GM23338 (cell line): ENCODE measurements around the gene STKLD1. TPM values are rescaled to one million over a fixed set of nuclear protein-coding genes. Genes with fewer than 3 reads are reported as not detected.

Experiments
- ATAC-seq: fragments of 200-7000 bp; cut with Tn5 transposase; 3 replicates; pipeline ENCODE4 v1.9.1; 2020
- DNase-seq: peaks from one replicate; pipeline ENCODE4 v3.0.0-alpha.2; 2015; ENCODE audit warnings: low spot score
- H2AFZ ChIP-seq: fragments of 200-600 bp; sonication (generic); 2 replicates; pipeline ENCODE4 v1.8.0; 2016; ENCODE audit warnings: antibody characterized with exemption, mild to moderate bottlenecking, moderate library complexity
- H3F3A ChIP-seq: fragments of 200-600 bp; sonication (generic); replicated peaks from 2 replicates; pipeline ENCODE4 v1.8.0; 2017; ENCODE audit warnings: antibody characterized with exemption, mixed run types, low read depth
- H3K27ac ChIP-seq: fragments of 200-600 bp; sonication (generic); 2 replicates; pipeline ENCODE4 v1.6.1; 2016; ENCODE audit warnings: low read depth
- H3K27me3 ChIP-seq: fragments of 200-600 bp; sonication (generic); 2 replicates; pipeline ENCODE4 v1.8.0; 2016; ENCODE audit warnings: mild to moderate bottlenecking, mixed run types, moderate library complexity; ENCODE audit not compliant: insufficient read depth
- H3K36me3 ChIP-seq: fragments of 200-600 bp; sonication (generic); 2 replicates; pipeline ENCODE4 v1.8.0; 2016; ENCODE audit warnings: mild to moderate bottlenecking; ENCODE audit not compliant: insufficient read depth
- H3K4me1 ChIP-seq: fragments of 200-600 bp; sonication (generic); 2 replicates; pipeline ENCODE4 v1.8.0; 2016; ENCODE audit warnings: mild to moderate bottlenecking, moderate library complexity; ENCODE audit not compliant: insufficient read depth
- H3K4me2 ChIP-seq: fragments of 200-600 bp; sonication (generic); 2 replicates; pipeline ENCODE4 v1.7.1; 2017; ENCODE audit warnings: mixed run types
- H3K4me3 ChIP-seq: fragments of 200-600 bp; sonication (generic); 2 replicates; pipeline ENCODE4 v1.6.1; 2016; ENCODE audit warnings: mixed run types
- H3K79me2 ChIP-seq: fragments of 200-600 bp; sonication (generic); replicated peaks from 2 replicates; pipeline ENCODE4 v1.8.0; 2017; ENCODE audit warnings: mild to moderate bottlenecking; ENCODE audit not compliant: insufficient read depth
- H3K9me2 ChIP-seq: fragments of 200-600 bp; sonication (generic); 2 replicates; pipeline ENCODE4 v1.8.0; 2017; ENCODE audit not compliant: insufficient read depth
- H4K20me1 ChIP-seq: fragments of 200-600 bp; sonication (generic); replicated peaks from 2 replicates; pipeline ENCODE4 v1.8.0; 2017; ENCODE audit warnings: mild to moderate bottlenecking; ENCODE audit not compliant: insufficient read depth
- H3K27ac Mint-ChIP-seq: 2 replicates; pipeline ENCODE4 v1.8.0; 2020; ENCODE audit warnings: inconsistent platforms, mild to moderate bottlenecking, moderate library complexity, mixed read lengths
- H3K27me3 Mint-ChIP-seq: 3 replicates; pipeline ENCODE4 v1.8.0; 2022; ENCODE audit warnings: low read depth, mild to moderate bottlenecking, moderate library complexity, mixed read lengths, inconsistent platforms; ENCODE audit not compliant: insufficient read depth, poor library complexity
- H3K36me3 Mint-ChIP-seq: 3 replicates; pipeline ENCODE4 v1.8.0; 2021; ENCODE audit warnings: low read depth, mild to moderate bottlenecking, inconsistent platforms, moderate library complexity, mixed read lengths
- H3K4me1 Mint-ChIP-seq: 3 replicates; pipeline ENCODE4 v1.8.0; 2020; ENCODE audit warnings: mild to moderate bottlenecking, inconsistent platforms, mixed read lengths
- H3K4me3 Mint-ChIP-seq: 3 replicates; pipeline ENCODE4 v1.8.0; 2021; ENCODE audit warnings: moderate library complexity, mild to moderate bottlenecking, inconsistent platforms, mixed read lengths
- H3K9me3 Mint-ChIP-seq: 3 replicates; pipeline ENCODE4 v1.8.0; 2020; ENCODE audit warnings: moderate library complexity, mild to moderate bottlenecking, inconsistent platforms, mixed read lengths
- CREB1 ChIP-seq: fragments of 250-450 bp; sonication (Bioruptor Pico); IDR thresholded peaks from 2 replicates; pipeline ENCODE4 v1.5.0; 2020; ENCODE audit warnings: low read depth, mild to moderate bottlenecking, moderate library complexity
- EZH2 ChIP-seq: fragments of 200-600 bp; sonication (generic); IDR thresholded peaks from one replicate; pipeline ENCODE4 v1.8.0; 2017; ENCODE audit warnings: antibody characterized with exemption, mild to moderate bottlenecking, low read depth; ENCODE audit not compliant: unreplicated experiment
- EZH2phosphoT487 ChIP-seq: fragments of 200-600 bp; sonication (generic); IDR thresholded peaks from one replicate; pipeline ENCODE4 v1.8.1; 2018; ENCODE audit warnings: antibody characterized with exemption; ENCODE audit not compliant: unreplicated experiment
- NANOG ChIP-seq: IDR thresholded peaks from 2 replicates; pipeline ENCODE4 v1.6.1; 2016; ENCODE audit warnings: antibody characterized with exemption, borderline replicate concordance
- POLR2AphosphoS5 ChIP-seq: IDR thresholded peaks from 2 replicates; pipeline ENCODE4 v1.6.1; 2016; ENCODE audit warnings: antibody characterized with exemption, low read depth
- STAT1 ChIP-seq: IDR thresholded peaks from one replicate; pipeline ENCODE4 v1.6.1; 2016; ENCODE audit warnings: antibody characterized with exemption; ENCODE audit not compliant: unreplicated experiment
- ZNF331 ChIP-seq: fragments of 250-450 bp; sonication (Bioruptor Pico); IDR thresholded peaks from 2 replicates; pipeline ENCODE4 v1.5.0; 2020; ENCODE audit warnings: low read depth, mild to moderate bottlenecking, moderate library complexity
- polyA plus RNA-seq: library from polyadenylated mRNA; unstranded; fragments of >200 nt; fragmentation: Nextera tagmentation; extraction: Ambion mirVana; gene quantifications from 2 replicates; pipeline ENCODE4 v1.2.1, GENCODE V29; 2016
- total RNA-seq: library from RNA; depleted of rRNA; stranded (reverse); fragments of >200 nt; shearing (Covaris generic); gene quantifications from 2 replicates; pipeline ENCODE4 v1.2.3, GENCODE V29; 2014
- TF ChIP-seq, protein P1 (sequence below), 2 experiments: fragments of 200-600 bp in 1 of 2; sonication (generic) in 1 of 2; conservative IDR thresholded peaks; 2 replicates each; pipeline versions ENCODE4 v1.5.1 to v1.6.1; 2016 to 2017; ENCODE audit warnings: antibody characterized with exemption in 2 of 2, low read depth in 2 of 2, mild to moderate bottlenecking in 2 of 2, moderate library complexity in 1 of 2
- TF ChIP-seq, protein P2 (sequence below): fragments of 250-450 bp; sonication (Bioruptor Pico); IDR thresholded peaks from 2 replicates; pipeline ENCODE4 v1.5.0; 2020; ENCODE audit warnings: mild to moderate bottlenecking, moderate library complexity

The STKLD1 gene
- total and polyA plus RNA-seq, 2 experiments from 2014 or later: 0.57 TPM; not detected in 1

DNA sequence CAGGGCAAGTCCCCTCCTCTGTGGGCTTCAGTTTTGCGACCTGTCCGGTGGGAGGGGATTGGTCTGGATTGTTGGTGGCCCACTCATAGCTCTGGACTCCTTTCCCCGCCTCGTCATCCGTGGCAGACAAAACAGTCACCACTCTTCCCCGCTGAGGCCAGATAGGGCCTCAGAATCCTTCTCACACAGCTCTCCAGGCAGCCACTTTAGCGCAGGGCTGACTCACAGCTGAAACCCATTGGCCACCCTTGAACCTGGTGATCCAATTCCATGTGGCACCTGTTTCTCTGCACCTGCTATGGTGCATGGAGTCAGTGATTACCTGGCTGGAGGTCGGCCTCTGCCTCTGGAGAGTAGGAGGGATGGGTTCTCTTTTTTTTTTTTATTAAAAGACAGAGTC, 67.8 kb downstream of the STKLD1 start:
- Histone ChIP-seq H3K4me2 (no peak overlapping the region), H4K20me1 (no peaks in the 10 kb centered on the region), H2AFZ (no peak overlapping the region), H3K79me2 (no peaks in the 10 kb centered on the region), H3K36me3 (no peaks in the 10 kb centered on the region), H3K27ac (no peak overlapping the region), H3F3A (no peaks in the 10 kb centered on the region), H3K4me3 (no peak overlapping the region), H3K4me1 (no peaks in the 10 kb centered on the region), H3K27me3 (no peaks in the 10 kb centered on the region), H3K9me2 (no peaks in the 10 kb centered on the region)
- no peak overlapping the region for H3K4me3 Mint-ChIP-seq
- no peak for DNase-seq
- no peaks in the 10 kb centered on the region; the same call in 2 of the 3 replicates for H3K36me3 Mint-ChIP-seq
- ATAC-seq: no peak
- peaks cover 2% of the 10 kb centered on the region for H3K27me3 Mint-ChIP-seq
- H3K27ac Mint-ChIP-seq: no peak overlapping the region
- H3K4me1 Mint-ChIP-seq: no peaks in the 10 kb centered on the region
- H3K9me3 Mint-ChIP-seq: no peaks in the 10 kb centered on the region
- TF ChIP-seq EZH2 (no peak), EZH2phosphoT487 (no peak), STAT1 (no peak), POLR2AphosphoS5 (no peak), CREB1 (CRISPR knock-in tag) (no peak), ZNF331 (CRISPR knock-in tag) (no peak), NANOG (no peak)
- TF ChIP-seq, protein P1, sequence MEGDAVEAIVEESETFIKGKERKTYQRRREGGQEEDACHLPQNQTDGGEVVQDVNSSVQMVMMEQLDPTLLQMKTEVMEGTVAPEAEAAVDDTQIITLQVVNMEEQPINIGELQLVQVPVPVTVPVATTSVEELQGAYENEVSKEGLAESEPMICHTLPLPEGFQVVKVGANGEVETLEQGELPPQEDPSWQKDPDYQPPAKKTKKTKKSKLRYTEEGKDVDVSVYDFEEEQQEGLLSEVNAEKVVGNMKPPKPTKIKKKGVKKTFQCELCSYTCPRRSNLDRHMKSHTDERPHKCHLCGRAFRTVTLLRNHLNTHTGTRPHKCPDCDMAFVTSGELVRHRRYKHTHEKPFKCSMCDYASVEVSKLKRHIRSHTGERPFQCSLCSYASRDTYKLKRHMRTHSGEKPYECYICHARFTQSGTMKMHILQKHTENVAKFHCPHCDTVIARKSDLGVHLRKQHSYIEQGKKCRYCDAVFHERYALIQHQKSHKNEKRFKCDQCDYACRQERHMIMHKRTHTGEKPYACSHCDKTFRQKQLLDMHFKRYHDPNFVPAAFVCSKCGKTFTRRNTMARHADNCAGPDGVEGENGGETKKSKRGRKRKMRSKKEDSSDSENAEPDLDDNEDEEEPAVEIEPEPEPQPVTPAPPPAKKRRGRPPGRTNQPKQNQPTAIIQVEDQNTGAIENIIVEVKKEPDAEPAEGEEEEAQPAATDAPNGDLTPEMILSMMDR (conservative IDR thresholded peaks at IDR 0.05; ENCODE audit: low read depth in 2 of 2): no peak
- TF ChIP-seq, protein P2, sequence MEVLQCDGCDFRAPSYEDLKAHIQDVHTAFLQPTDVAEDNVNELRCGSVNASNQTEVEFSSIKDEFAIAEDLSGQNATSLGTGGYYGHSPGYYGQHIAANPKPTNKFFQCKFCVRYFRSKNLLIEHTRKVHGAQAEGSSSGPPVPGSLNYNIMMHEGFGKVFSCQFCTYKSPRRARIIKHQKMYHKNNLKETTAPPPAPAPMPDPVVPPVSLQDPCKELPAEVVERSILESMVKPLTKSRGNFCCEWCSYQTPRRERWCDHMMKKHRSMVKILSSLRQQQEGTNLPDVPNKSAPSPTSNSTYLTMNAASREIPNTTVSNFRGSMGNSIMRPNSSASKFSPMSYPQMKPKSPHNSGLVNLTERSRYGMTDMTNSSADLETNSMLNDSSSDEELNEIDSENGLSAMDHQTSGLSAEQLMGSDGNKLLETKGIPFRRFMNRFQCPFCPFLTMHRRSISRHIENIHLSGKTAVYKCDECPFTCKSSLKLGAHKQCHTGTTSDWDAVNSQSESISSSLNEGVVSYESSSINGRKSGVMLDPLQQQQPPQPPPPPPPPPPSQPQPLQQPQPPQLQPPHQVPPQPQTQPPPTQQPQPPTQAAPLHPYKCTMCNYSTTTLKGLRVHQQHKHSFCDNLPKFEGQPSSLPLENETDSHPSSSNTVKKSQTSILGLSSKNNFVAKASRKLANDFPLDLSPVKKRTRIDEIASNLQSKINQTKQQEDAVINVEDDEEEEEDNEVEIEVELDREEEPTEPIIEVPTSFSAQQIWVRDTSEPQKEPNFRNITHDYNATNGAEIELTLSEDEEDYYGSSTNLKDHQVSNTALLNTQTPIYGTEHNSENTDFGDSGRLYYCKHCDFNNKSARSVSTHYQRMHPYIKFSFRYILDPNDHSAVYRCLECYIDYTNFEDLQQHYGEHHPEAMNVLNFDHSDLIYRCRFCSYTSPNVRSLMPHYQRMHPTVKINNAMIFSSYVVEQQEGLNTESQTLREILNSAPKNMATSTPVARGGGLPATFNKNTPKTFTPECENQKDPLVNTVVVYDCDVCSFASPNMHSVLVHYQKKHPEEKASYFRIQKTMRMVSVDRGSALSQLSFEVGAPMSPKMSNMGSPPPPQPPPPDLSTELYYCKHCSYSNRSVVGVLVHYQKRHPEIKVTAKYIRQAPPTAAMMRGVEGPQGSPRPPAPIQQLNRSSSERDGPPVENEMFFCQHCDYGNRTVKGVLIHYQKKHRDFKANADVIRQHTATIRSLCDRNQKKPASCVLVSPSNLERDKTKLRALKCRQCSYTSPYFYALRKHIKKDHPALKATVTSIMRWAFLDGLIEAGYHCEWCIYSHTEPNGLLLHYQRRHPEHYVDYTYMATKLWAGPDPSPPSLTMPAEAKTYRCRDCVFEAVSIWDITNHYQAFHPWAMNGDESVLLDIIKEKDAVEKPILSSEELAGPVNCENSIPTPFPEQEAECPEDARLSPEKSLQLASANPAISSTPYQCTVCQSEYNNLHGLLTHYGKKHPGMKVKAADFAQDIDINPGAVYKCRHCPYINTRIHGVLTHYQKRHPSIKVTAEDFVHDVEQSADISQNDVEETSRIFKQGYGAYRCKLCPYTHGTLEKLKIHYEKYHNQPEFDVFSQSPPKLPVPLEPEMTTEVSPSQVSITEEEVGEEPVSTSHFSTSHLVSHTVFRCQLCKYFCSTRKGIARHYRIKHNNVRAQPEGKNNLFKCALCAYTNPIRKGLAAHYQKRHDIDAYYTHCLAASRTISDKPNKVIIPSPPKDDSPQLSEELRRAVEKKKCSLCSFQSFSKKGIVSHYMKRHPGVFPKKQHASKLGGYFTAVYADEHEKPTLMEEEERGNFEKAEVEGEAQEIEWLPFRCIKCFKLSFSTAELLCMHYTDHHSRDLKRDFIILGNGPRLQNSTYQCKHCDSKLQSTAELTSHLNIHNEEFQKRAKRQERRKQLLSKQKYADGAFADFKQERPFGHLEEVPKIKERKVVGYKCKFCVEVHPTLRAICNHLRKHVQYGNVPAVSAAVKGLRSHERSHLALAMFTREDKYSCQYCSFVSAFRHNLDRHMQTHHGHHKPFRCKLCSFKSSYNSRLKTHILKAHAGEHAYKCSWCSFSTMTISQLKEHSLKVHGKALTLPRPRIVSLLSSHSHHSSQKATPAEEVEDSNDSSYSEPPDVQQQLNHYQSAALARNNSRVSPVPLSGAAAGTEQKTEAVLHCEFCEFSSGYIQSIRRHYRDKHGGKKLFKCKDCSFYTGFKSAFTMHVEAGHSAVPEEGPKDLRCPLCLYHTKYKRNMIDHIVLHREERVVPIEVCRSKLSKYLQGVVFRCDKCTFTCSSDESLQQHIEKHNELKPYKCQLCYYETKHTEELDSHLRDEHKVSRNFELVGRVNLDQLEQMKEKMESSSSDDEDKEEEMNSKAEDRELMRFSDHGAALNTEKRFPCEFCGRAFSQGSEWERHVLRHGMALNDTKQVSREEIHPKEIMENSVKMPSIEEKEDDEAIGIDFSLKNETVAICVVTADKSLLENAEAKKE (CRISPR knock-in tag): no peak
